Hematopoietic multipotent progenitor cell treated with erythropoietin and hydrocortisone succinate and interleukin-3 and kit ligand, for 4 days (in vitro differentiated cells): ENCODE data around the gene USP16.
A peak's percentile ranks its signal among the peaks of the same experiment; 100 is the strongest.

Experiments
- DNase-seq: peaks from one replicate; pipeline ENCODE4 v3.0.0-alpha.2; 2015

The USP16 gene

GRCh38 chr21:29034678-29035077 is 10.2 kb downstream of the USP16 start:
- DNase-seq: no peak

GRCh38 chr21:29052224-29052623 is 27.8 kb downstream of the USP16 start:
- DNase-seq: no peak

- no peak for DNase-seq
Measured at GRCh38 chr21:29053011-29053553, 28.6 kb downstream of the USP16 start.

GRCh38 chr21:29053656-29054055 is 29.2 kb downstream of the USP16 start:
- no peak for DNase-seq

- DNase-seq: no peak
Measured at GRCh38 chr21:29055080-29055479, 30.6 kb downstream of the USP16 start.

GRCh38 chr21:29056005-29056404 is 31.5 kb downstream of the USP16 start:
- no peak for DNase-seq

GRCh38 chr21:29056538-29057050 is 32.1 kb downstream of the USP16 start:
- DNase-seq: no peak

DNA sequence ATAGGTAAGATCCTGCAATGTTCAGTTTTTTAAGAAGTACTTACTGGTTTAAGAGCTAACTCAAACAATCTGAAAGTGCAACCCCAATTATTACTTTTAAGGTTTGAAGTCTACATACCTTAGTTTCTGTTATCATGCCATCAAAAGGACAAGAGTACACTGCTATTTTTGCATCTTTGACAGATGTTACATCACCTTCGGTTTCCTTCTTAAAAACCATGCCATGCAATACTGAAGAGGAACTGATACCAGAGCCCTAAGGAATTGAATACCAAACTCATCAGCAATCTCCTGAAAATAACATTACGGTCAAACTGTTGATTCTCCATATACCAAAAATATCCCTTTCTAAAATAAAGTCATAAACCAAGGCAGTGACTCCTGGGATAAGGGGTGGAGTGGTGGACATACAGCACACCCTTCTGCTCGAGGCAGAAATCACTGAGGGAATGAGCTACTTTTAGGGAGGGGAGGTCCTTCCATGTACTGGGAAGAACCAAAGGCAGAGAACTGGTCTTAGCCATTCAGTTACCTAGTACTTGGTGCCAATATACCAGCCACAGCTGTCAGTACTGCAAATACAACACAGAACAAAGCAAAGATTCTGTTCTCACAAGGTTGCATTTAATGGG is 40.5 kb downstream of the USP16 start:
- DNase-seq: no peak

DNA sequence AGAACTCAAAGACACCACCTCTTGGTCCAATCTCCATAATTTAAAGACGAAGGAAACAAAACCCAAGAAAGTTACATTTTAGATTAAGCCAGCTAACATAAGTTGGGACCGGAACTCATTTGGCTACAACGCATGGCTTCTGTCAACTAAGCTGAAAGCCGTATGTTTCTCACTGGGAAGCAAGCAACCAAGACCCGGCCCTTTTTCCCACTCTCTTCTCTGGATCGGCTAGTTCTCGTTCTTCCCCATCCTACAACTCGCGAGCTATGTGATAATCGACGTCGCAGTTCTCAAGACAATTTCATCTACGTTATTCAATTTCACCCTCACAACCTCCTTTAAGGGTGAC is 48.4 kb downstream of the USP16 start:
- DNase-seq: peak; percentile 62

- DNase-seq: peak; percentile 100
Measured at GRCh38 chr21:29073222-29074006, 48.9 kb downstream of the USP16 start, which contains the start of gene CCT8. TSS of gene CCT8 (minus strand) at chr21:29073648. CDS start at chr21:29073590, 58 bp downstream.

GRCh38 chr21:29074007-29074376 is 49.5 kb downstream of the USP16 start:
- DNase-seq: no peak

- DNase-seq: no peak
Measured at GRCh38 chr21:29074783-29075182, 50.3 kb downstream of the USP16 start.

DNA sequence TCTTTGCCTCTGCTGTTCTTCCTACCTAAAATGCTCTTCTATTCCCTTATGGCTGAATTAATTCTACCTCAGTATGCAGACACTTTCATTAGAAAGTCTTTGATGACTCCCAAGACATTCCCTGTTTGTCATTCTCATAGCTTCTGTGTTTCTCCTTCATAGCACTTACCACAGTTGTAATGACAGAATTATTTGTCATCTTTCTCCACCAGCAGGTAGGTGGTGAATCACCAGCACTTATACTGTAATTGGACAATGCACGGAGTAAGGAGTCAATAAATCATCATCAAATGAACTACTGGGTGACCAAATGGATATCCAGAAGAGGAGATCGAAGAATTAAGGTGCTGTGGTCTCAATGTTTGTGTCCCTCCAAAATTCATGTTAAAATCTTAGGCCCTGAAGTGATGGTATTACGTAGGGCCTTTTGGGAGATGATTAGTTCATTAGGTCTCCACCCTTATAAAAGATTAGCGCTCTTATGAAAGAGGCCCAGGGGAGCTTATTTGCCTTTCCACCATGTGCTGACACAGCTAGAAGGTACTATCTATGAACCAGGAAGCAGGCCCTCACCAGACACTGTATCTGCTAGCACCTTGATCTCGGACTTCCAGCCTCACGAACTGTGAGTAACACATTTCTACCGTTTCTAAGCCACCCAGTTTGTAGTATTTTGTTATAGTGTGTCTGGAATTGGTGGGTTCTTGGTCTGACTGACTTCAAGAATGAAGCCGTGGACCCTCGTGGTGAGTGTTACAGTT is 51.4 kb downstream of the USP16 start:
- peak; percentile 45 for DNase-seq

- DNase-seq: peak; percentile 81
Measured at GRCh38 chr21:29076731-29077640, 52.5 kb downstream of the USP16 start.

DNA sequence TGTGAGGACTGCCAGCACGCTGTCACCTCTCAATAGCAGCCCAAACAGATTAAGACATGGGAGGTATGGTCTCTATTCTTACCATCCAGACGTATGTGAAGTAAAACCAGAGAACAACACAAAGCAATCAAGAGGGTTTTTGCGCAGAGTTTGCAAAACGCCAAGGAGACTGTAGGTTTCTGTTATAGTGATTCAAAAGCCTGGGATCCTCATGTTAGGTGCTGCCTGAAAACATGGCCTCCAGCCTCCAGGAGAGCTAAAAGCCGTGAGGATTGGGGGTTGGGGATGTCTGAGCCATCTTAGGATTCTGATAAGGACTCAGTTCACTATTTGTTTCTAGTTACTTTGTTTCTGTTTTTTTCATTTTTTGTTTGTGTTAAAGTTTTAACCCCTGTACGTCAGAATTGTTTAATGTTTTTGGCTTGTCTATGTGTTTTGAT is 53.2 kb downstream of the USP16 start:
- DNase-seq: peak; percentile 79

- peak; percentile 90 for DNase-seq
Measured at GRCh38 chr21:29078869-29079767, 54.6 kb downstream of the USP16 start.

GRCh38 chr21:29080454-29080941 is 56.0 kb downstream of the USP16 start:
- peak; percentile 46 for DNase-seq

DNA sequence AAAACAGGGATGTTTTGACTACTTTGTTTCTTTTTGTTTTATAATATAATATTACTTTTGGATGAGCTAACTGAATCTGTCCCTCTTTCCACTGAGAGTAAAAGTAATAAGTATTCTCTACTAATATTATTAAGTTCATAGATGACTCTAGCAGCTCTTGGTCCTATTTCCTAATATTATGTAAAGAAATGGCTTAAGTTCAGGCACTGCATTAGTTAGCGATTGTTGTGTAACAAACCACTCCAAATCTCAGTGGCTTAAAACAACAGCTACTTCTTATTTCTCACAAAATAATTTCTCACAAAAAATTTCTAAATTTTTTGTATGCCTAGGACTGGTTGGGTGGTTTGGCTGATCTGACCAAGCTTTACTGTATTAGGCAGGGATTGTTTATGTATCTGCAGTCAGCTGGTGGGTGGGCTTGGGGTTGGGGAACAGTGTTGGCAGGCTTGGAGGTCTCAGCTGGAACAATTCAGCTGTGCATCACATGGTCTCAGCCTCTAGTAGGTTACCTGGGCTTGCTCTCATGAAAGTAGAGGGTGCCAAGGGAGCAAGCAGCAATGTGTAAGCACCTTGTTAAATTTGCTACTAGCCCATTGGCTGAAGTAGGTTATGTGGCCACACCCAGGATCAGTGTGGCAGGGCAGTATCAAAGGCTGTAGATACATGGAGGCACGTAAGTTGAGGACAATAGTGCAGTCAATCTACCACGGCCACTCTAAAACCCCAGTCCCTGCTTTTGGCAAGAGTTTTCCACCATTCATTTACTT is 57.8 kb downstream of the USP16 start:
- no peak for DNase-seq

- DNase-seq: no peak
Measured at GRCh38 chr21:29083306-29083705, 58.8 kb downstream of the USP16 start.

GRCh38 chr21:29084372-29084771 is 59.9 kb downstream of the USP16 start:
- DNase-seq: no peak
